NCI-H2171 (cell line): ENCODE measurements around the gene TMEM269.

Experiments used
- DNase-seq: peaks from one replicate; lab custom pipeline; 2025; lab: John Stamatoyannopoulos, UW

The TMEM269 gene

GRCh38 chr1:42784946-42785693 lies at the start of gene TMEM269:
TMEM269 (plus strand) TSS chr1:42784991; CDS start chr1:42789894, 4,903 bp downstream.
- no peak for DNase-seq

- DNase-seq = no peak
Measured at GRCh38 chr1:42735056-42735455, 49.7 kb upstream of the TMEM269 start.

- DNase-seq = peak; percentile 85
Measured at GRCh38 chr1:42735477-42736105, 49.2 kb upstream of the TMEM269 start.

GRCh38 chr1:42736152-42736551 lies 48.6 kb upstream of the TMEM269 start:
- peak; percentile 3 for DNase-seq

GRCh38 chr1:42736571-42737200 lies 48.1 kb upstream of the TMEM269 start:
- DNase-seq = no peak

- DNase-seq = no peak
Measured at GRCh38 chr1:42737257-42737656, 47.5 kb upstream of the TMEM269 start.

- no peak for DNase-seq
Measured at GRCh38 chr1:42737986-42738677, 46.7 kb upstream of the TMEM269 start.

- no peak for DNase-seq
Measured at GRCh38 chr1:42738678-42739226, 46.0 kb upstream of the TMEM269 start.

GRCh38 chr1:42739753-42740700 lies 44.8 kb upstream of the TMEM269 start, which contains the start of gene CLDN19:
CLDN19 (minus strand) TSS chr1:42740236; CDS start chr1:42740063, 173 bp downstream.
- no peak for DNase-seq

GRCh38 chr1:42740851-42741580 lies 43.8 kb upstream of the TMEM269 start:
- no peak for DNase-seq

GRCh38 chr1:42741706-42742105 lies 43.1 kb upstream of the TMEM269 start:
- no peak for DNase-seq

- no peak for DNase-seq
Measured at GRCh38 chr1:42742141-42742540, 42.6 kb upstream of the TMEM269 start.

- no peak for DNase-seq
Measured at GRCh38 chr1:42742617-42743316, 42.0 kb upstream of the TMEM269 start.

- DNase-seq = peak; percentile 52
Measured at GRCh38 chr1:42743317-42744147, 41.3 kb upstream of the TMEM269 start.

GRCh38 chr1:42744148-42744413 lies 40.7 kb upstream of the TMEM269 start:
- DNase-seq = no peak

- DNase-seq = no peak
Measured at GRCh38 chr1:42745851-42746250, 38.9 kb upstream of the TMEM269 start.

GRCh38 chr1:42746436-42747105 lies 38.2 kb upstream of the TMEM269 start:
- no peak for DNase-seq

- DNase-seq = no peak
Measured at GRCh38 chr1:42747125-42747524, 37.7 kb upstream of the TMEM269 start.
